ENCODE measurements around the gene OSBPL8. TPM values are rescaled to one million over a fixed set of nuclear protein-coding genes. Genes with fewer than 3 reads are reported as not detected.

The OSBPL8 gene
- total and polyA plus RNA-seq, 7 donors, result 7.6 to 64.3 (median 44.8) TPM

DNA sequence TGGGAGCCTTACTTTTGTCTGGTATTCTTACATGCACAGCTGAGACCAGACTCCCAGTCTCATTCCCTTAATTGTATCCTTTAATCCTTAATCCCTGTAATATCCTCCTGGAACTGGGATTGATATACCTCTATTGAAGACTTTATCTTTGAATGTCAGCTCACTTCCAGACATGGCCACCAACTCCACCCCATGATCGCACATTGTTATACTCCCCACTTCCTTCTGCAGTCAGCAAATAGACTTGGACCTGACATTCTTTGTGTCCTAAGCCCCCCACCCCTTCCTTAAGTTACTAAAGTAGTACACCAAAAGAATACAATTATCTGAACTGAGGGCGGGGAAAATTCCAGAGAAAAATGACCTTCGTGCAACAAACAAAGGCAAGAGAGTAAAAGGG, 8.6 kb upstream of the OSBPL8 start:
- no peaks in the 10 kb centered on the region for H3K27me3 ChIP-seq
- no peak overlapping the region for H3K4me3 ChIP-seq
- intact Hi-C loops (cut with DNase I), result no loop called here
- TF ChIP-seq, protein P1, sequence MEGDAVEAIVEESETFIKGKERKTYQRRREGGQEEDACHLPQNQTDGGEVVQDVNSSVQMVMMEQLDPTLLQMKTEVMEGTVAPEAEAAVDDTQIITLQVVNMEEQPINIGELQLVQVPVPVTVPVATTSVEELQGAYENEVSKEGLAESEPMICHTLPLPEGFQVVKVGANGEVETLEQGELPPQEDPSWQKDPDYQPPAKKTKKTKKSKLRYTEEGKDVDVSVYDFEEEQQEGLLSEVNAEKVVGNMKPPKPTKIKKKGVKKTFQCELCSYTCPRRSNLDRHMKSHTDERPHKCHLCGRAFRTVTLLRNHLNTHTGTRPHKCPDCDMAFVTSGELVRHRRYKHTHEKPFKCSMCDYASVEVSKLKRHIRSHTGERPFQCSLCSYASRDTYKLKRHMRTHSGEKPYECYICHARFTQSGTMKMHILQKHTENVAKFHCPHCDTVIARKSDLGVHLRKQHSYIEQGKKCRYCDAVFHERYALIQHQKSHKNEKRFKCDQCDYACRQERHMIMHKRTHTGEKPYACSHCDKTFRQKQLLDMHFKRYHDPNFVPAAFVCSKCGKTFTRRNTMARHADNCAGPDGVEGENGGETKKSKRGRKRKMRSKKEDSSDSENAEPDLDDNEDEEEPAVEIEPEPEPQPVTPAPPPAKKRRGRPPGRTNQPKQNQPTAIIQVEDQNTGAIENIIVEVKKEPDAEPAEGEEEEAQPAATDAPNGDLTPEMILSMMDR (IDR thresholded peaks at IDR 0.05), result no peak
- TF ChIP-seq POLR2AphosphoS5 (IDR thresholded peaks at IDR 0.05), result no peak
- DNase-seq, result no peak
- no peak overlapping the region for H3K27ac ChIP-seq
- H3K4me1 ChIP-seq, result no peaks in the 10 kb centered on the region
- H3K9me3 ChIP-seq, result no peaks in the 10 kb centered on the region
- WGBS, 2 donors, result 87 to 90% methylated on average over 3 of the region's 3 CpGs
- no peaks in the 10 kb centered on the region for H3K36me3 ChIP-seq

- DNase-seq, result no peak
- 93 to 95% methylated on average over 2 of the region's 2 CpGs for WGBS, 2 donors
- TF ChIP-seq POLR2A (IDR thresholded peaks at IDR 0.05) (no peak), EP300 (IDR thresholded peaks at IDR 0.05) (no peak), POLR2AphosphoS5 (IDR thresholded peaks at IDR 0.05) (no peak)
- TF ChIP-seq, protein P1 (IDR thresholded peaks at IDR 0.05), result no peak
These were observed 3.5 kb upstream of the OSBPL8 start for GRCh38 chr12:76563061-76563460.

GRCh38 chr12:76562130-76562529, 2.6 kb upstream of the OSBPL8 start:
- H3K4me1 ChIP-seq, result peaks cover 0 to 16% (median 10%) of the 10 kb centered on the region in 4 donors
- TF ChIP-seq POLR2AphosphoS5 (IDR thresholded peaks at IDR 0.05) (no peak), EP300 (IDR thresholded peaks at IDR 0.05) (no peak), POLR2A (IDR thresholded peaks at IDR 0.05) (no peak)
- TF ChIP-seq, protein P1 (IDR thresholded peaks at IDR 0.05), result no peak
- no peak for DNase-seq
- no peak overlapping the region for H3K27ac ChIP-seq
- no peak overlapping the region for H3K4me3 ChIP-seq
- no peaks in the 10 kb centered on the region for H3K9me3 ChIP-seq
- intact Hi-C loops (cut with DNase I), result no loop called here
- no peaks in the 10 kb centered on the region for H3K27me3 ChIP-seq
- WGBS, 2 donors, result 59 to 63% methylated on average over 3 of the region's 3 CpGs
- H3K36me3 ChIP-seq, result no peaks in the 10 kb centered on the region

More at GRCh38 chr12:76563061-76563460, 3.5 kb upstream of the OSBPL8 start:
- no peak overlapping the region for H3K27ac ChIP-seq
- H3K9me3 ChIP-seq, result no peaks in the 10 kb centered on the region
- intact Hi-C loops (cut with DNase I), result no loop called here
- H3K36me3 ChIP-seq, result no peaks in the 10 kb centered on the region
- no peaks in the 10 kb centered on the region for H3K27me3 ChIP-seq
- H3K4me1 ChIP-seq, result peaks cover 0 to 7% (median 6%) of the 10 kb centered on the region in 4 donors
- no peak overlapping the region for H3K4me3 ChIP-seq

- no peak for TF ChIP-seq POLR2AphosphoS5 (IDR thresholded peaks at IDR 0.05)
- no peak for TF ChIP-seq EP300 (IDR thresholded peaks at IDR 0.05)
- TF ChIP-seq, protein P1 (IDR thresholded peaks at IDR 0.05), result no peak
- TF ChIP-seq POLR2A (IDR thresholded peaks at IDR 0.05), result no peak
- 2 to 12% methylated on average over 8 of the region's 8 CpGs for WGBS, 2 donors
- Histone ChIP-seq H3K36me3 (no peaks in the 10 kb centered on the region), H3K4me1 (peaks cover 0 to 23% (median 14%) of the 10 kb centered on the region in 4 donors), H3K27ac (peak overlapping the region; percentile 90 to 93 (median 92)), H3K27me3 (no peaks in the 10 kb centered on the region), H3K9me3 (no peaks in the 10 kb centered on the region), H3K4me3 (peak overlapping the region; percentile 72 to 90 (median 80))
- no peak for DNase-seq
- intact Hi-C loops (cut with DNase I), result no loop called here
These were observed 518 bp upstream of the OSBPL8 start for GRCh38 chr12:76560086-76560491.

Data from sigmoid colon (tissue), 7 donors.